Measurements from ENCODE around the gene NOTUM. TPM values are rescaled to one million over a fixed set of nuclear protein-coding genes. Genes with fewer than 3 reads are reported as not detected.

The NOTUM gene
- total and polyA plus RNA-seq, 10 of the 15 experiments (the other 5 are each of a cell fraction or from before 2014, with no cell fraction given), result 0.04 to 0.13 TPM; not detected in 8

GRCh38 chr17:81993729-81994592 is 33.0 kb upstream of the NOTUM start:
- no peak overlapping the region for H3K27ac ChIP-seq (ENCODE audit: control insufficient read depth, insufficient read depth)
- no peaks in the 10 kb centered on the region for H3K27me3 ChIP-seq (replicated peaks in 1 of 2; ENCODE audit: control insufficient read depth in 2 of 2, insufficient read depth in 2 of 2, low read length in 1 of 2)
- ChIA-PET CTCF (no interaction called here), SMC1A (ENCODE audit: uncharacterized antibody, unreplicated experiment) (no interaction called here), POLR2A (no interaction called here), RAD21 (ENCODE audit: unreplicated experiment) (no interaction called here)
- no peak overlapping the region for H2AFZ ChIP-seq (ENCODE audit: control insufficient read depth, low read depth, low read length)
- H3K36me3 ChIP-seq (ENCODE audit: control insufficient read depth in 2 of 2, insufficient read depth in 2 of 2, low read length in 1 of 2), result peaks cover 0 to 3% of the 10 kb centered on the region in 2 experiments; a peak in 3 of 4 replicates
- 93% methylated on average over 31 of the region's 37 CpGs for WGBS (ENCODE audit: insufficient coverage, insufficient replicate concordance, low lambda C conversion rate, missing lambda C conversion rate)
- TF ChIP-seq SMARCA5 (IDR thresholded peaks at IDR 0.05), result no peak
- 0 out of 2 replicates have a peak, but pooled peaks have one; percentile 31 for TF ChIP-seq POLR2A (IDR thresholded peaks at IDR 0.05; ENCODE audit: low read depth, low read length)
- TF ChIP-seq NR2C1 (IDR thresholded peaks at IDR 0.05), result no peak
- TF ChIP-seq FOS (IDR thresholded peaks at IDR 0.05; ENCODE audit: borderline replicate concordance, extremely low read depth, insufficient read length), result no peak
- TF ChIP-seq NFYA (IDR thresholded peaks at IDR 0.05; ENCODE audit: borderline replicate concordance, low read depth, low read length), result no peak
- no peak overlapping the region for H3K4me3 ChIP-seq
- H4K20me1 ChIP-seq (ENCODE audit: control insufficient read depth, insufficient read depth), result no peaks in the 10 kb centered on the region
- DNase-seq (ENCODE audit: low read depth, low spot score), result no peak
- H3K9me3 ChIP-seq (replicated peaks; ENCODE audit: control insufficient read depth, insufficient read depth, low read length), result no peaks in the 10 kb centered on the region
- no TSS peak for BruUV-seq (replicated peaks)
- intact Hi-C loops (cut with micrococcal nuclease; ENCODE audit: unreplicated experiment), result no loop called here
- no peak for ATAC-seq
- in situ Hi-C loops (cut with MboI), result no loop called here
- no peak for FAIRE-seq
- no peaks in the 10 kb centered on the region for H3K79me2 ChIP-seq (ENCODE audit: control insufficient read depth, insufficient read depth, low read length)
- no peaks in the 10 kb centered on the region for H3K4me1 ChIP-seq (ENCODE audit: control insufficient read depth, insufficient read depth, low read length)
- H3K9ac ChIP-seq (ENCODE audit: control insufficient read depth, insufficient read depth, low read length), result no peak overlapping the region
- no peak overlapping the region for H3K4me2 ChIP-seq (ENCODE audit: control insufficient read depth, insufficient read depth)

GRCh38 chr17:81992306-81993102 is 31.5 kb upstream of the NOTUM start:
- Histone ChIP-seq H3K36me3 (ENCODE audit: control insufficient read depth in 2 of 2, insufficient read depth in 2 of 2, low read length in 1 of 2) (peaks cover 0 to 3% of the 10 kb centered on the region in 2 experiments; a peak in 3 of 4 replicates), H2AFZ (ENCODE audit: control insufficient read depth, low read depth, low read length) (no peak overlapping the region), H3K4me2 (ENCODE audit: control insufficient read depth, insufficient read depth) (no peak overlapping the region), H3K27ac (ENCODE audit: control insufficient read depth, insufficient read depth) (no peak overlapping the region), H3K9ac (ENCODE audit: control insufficient read depth, insufficient read depth, low read length) (no peak overlapping the region), H3K79me2 (ENCODE audit: control insufficient read depth, insufficient read depth, low read length) (no peaks in the 10 kb centered on the region), H3K27me3 (replicated peaks in 1 of 2; ENCODE audit: control insufficient read depth in 2 of 2, insufficient read depth in 2 of 2, low read length in 1 of 2) (no peaks in the 10 kb centered on the region), H3K4me3 (no peak overlapping the region), H3K4me1 (ENCODE audit: control insufficient read depth, insufficient read depth, low read length) (no peaks in the 10 kb centered on the region), H3K9me3 (replicated peaks; ENCODE audit: control insufficient read depth, insufficient read depth, low read length) (no peaks in the 10 kb centered on the region), H4K20me1 (ENCODE audit: control insufficient read depth, insufficient read depth) (no peaks in the 10 kb centered on the region)
- CTCF ChIA-PET, result interaction anchor here (1.0 kb wide), 1 partner anchor 11 kb away, joined by 3 read pairs; no protein-coding TSS in a partner anchor
- WGBS (ENCODE audit: insufficient coverage, insufficient replicate concordance, low lambda C conversion rate, missing lambda C conversion rate), result 89% methylated on average over 31 of the region's 31 CpGs
- FAIRE-seq (no peak), DNase-seq (ENCODE audit: low read depth, low spot score) (no peak), ATAC-seq (no peak)
- intact Hi-C loops (cut with micrococcal nuclease; ENCODE audit: unreplicated experiment) (no loop called here), in situ Hi-C loops (cut with MboI) (no loop called here)
- SMC1A ChIA-PET (ENCODE audit: uncharacterized antibody, unreplicated experiment), result no interaction called here
- POLR2A ChIA-PET, result no interaction called here
- TF ChIP-seq MYC (IDR thresholded peaks at IDR 0.05; ENCODE audit: insufficient read depth, insufficient read length, insufficient replicate concordance, low read length, severe bottlenecking) (no peak), ZNF24 (IDR thresholded peaks at IDR 0.05) (no peak), IRF4 (IDR thresholded peaks at IDR 0.05; ENCODE audit: low read depth, low read length) (no peak), CHD2 (IDR thresholded peaks at IDR 0.05; ENCODE audit: borderline replicate concordance, low read depth, low read length) (no peak)
- RAD21 ChIA-PET (ENCODE audit: unreplicated experiment), result no interaction called here
- BruUV-seq (replicated peaks), result no TSS peak
